GM12892 (cell line): Measurements from ENCODE around the gene ZNF496.
"Not testable (repeated sequence)": the region's sequence is repeated elsewhere in the genome, so short reads cannot be mapped to it uniquely, and the experiment has no call there.

ENCODE experiments used
- DNase-seq: peaks from one replicate; pipeline ENCODE4 v3.0.0; 2011; ENCODE audit not compliant: insufficient read length
- FAIRE-seq: peaks from 2 replicates; lab custom pipeline; 2011; peaks lifted over from hg19 to GRCh38; lab: Jason Lieb, UNC
- POLR2A ChIP-seq: IDR thresholded peaks from 2 replicates; pipeline ENCODE4 v1.6.1; 2011; ENCODE audit warnings: low read depth, low read length, control low read depth
- POLR2AphosphoS5 ChIP-seq: IDR thresholded peaks from 2 replicates; pipeline ENCODE4 v1.6.1; 2011; ENCODE audit warnings: low read depth, low read length, control low read depth
- TAF1 ChIP-seq: IDR thresholded peaks from 2 replicates; pipeline ENCODE4 v1.6.1; 2011; ENCODE audit warnings: low read depth, mild to moderate bottlenecking, control low read depth, low read length, borderline replicate concordance

Gene ZNF496

GRCh38 chr1:247287460-247287859 lies 44.2 kb downstream of the ZNF496 start:
- no peak for FAIRE-seq
- no peak for DNase-seq
- TF ChIP-seq POLR2A (no peak), TAF1 (no peak), POLR2AphosphoS5 (no peak)

GRCh38 chr1:247286134-247286670 lies 45.5 kb downstream of the ZNF496 start:
- FAIRE-seq (no peak), DNase-seq (no peak)
- no peak for TF ChIP-seq POLR2AphosphoS5
- no peak for TF ChIP-seq TAF1

- DNase-seq: no peak
Measured at GRCh38 chr1:247281001-247281574, 50.6 kb downstream of the ZNF496 start.

GRCh38 chr1:247277191-247277590 lies 54.5 kb downstream of the ZNF496 start:
- no peak for TF ChIP-seq POLR2AphosphoS5
- no peak for TF ChIP-seq POLR2A
- FAIRE-seq (no peak), DNase-seq (no peak)

More at GRCh38 chr1:247281001-247281574, 50.6 kb downstream of the ZNF496 start:
- no peak for TF ChIP-seq TAF1
- no peak for TF ChIP-seq POLR2A
- TF ChIP-seq POLR2AphosphoS5: no peak
- FAIRE-seq: no peak

- TF ChIP-seq POLR2A (no peak), POLR2AphosphoS5 (no peak), TAF1 (no peak)
- FAIRE-seq (no peak), DNase-seq (no peak)
Measured at GRCh38 chr1:247274605-247275256, 56.9 kb downstream of the ZNF496 start.

- no peak for TF ChIP-seq POLR2AphosphoS5
- no peak for TF ChIP-seq TAF1
- no peak for TF ChIP-seq POLR2A
- FAIRE-seq (no peak), DNase-seq (no peak)
Measured at GRCh38 chr1:247273013-247273412, 58.7 kb downstream of the ZNF496 start.

GRCh38 chr1:247270003-247270402 lies 61.7 kb downstream of the ZNF496 start:
- TF ChIP-seq POLR2A (no peak), TAF1 (no peak)
- FAIRE-seq (no peak), DNase-seq (no peak)

- TF ChIP-seq POLR2A: no peak
- TF ChIP-seq TAF1: no peak
- TF ChIP-seq POLR2AphosphoS5: no peak
- FAIRE-seq (no peak), DNase-seq (no peak)
Measured at GRCh38 chr1:247269133-247269532, 62.5 kb downstream of the ZNF496 start.

GRCh38 chr1:247268390-247269045 lies 63.1 kb downstream of the ZNF496 start:
- FAIRE-seq (no peak), DNase-seq (no peak)
- TF ChIP-seq TAF1: no peak
- TF ChIP-seq POLR2A: no peak
- TF ChIP-seq POLR2AphosphoS5: no peak

GRCh38 chr1:247266053-247266452 lies 65.6 kb downstream of the ZNF496 start:
- TF ChIP-seq POLR2A (no peak), TAF1 (no peak), POLR2AphosphoS5 (no peak)
- FAIRE-seq: no peak
- no peak for DNase-seq

- not testable (repeated sequence) for FAIRE-seq, DNase-seq
Measured at GRCh38 chr1:247255772-247256171, 75.9 kb downstream of the ZNF496 start, which contains the start of gene VN1R5. Gene VN1R5, plus strand, starts transcription at chr1:247256072.

GRCh38 chr1:247247568-247247967 lies 84.1 kb downstream of the ZNF496 start:
- no peak for DNase-seq
- FAIRE-seq: no peak
- no peak for TF ChIP-seq TAF1
- no peak for TF ChIP-seq POLR2AphosphoS5
